ENCODE results near the gene PHACTR2.
"Not testable (repeated sequence)": the region's sequence is repeated elsewhere in the genome, so short reads cannot be mapped to it uniquely, and the experiment has no call there.

Gene PHACTR2

GRCh38 chr6:143857651-143858050 is 179.9 kb downstream of the PHACTR2 start:
- DNase-seq: no peak

GRCh38 chr6:143859891-143860660 is 182.3 kb downstream of the PHACTR2 start:
- no peak for DNase-seq

- no peak for DNase-seq
Measured at GRCh38 chr6:143863771-143864170, 186.0 kb downstream of the PHACTR2 start.

DNA sequence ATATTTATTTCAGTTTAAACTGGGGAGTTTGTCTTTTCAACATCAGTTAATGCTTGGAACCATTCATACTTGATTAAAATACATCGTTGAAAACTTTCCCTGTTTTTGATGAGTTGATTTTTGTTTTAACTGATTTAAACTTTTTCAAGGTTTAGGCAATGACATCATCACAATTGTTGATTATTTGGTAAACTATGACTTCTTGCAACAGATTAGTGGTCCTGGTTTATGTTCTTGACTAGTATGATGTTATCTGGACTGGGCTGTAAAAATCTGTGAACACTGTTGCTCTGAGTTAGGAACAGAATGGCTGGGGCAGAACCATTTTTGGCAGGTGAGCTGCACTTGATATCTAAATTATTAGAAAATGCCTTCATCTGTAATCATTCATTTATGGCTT is 186.5 kb downstream of the PHACTR2 start, which contains the start of gene ZC2HC1B:
ZC2HC1B (plus strand) TSS at position 241 of the 400 bp plus-strand sequence; CDS start at position 307, 66 bp downstream.
- no peak for DNase-seq

DNA sequence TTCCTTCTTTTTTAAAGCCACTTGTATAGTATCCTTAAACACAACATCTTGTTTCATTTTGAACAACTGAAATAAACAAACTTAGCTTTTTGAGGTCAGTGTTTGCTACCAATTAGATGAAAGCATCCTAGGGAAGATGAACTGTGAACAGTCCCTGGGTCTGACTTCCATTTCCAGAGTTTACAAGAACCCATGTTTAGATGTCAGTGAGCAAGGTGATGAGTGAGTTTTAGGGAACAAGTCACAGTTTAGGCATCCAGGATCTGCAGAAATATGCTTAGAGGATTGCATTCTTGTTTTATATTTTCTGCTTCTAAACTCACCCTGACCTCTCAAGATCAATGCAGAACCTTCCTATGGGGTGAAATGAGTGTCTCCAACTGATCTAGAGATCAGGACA is 189.5 kb downstream of the PHACTR2 start:
- DNase-seq: no peak

- DNase-seq: not testable (repeated sequence)
Measured at GRCh38 chr6:143868808-143869207, 191.0 kb downstream of the PHACTR2 start.

- not testable (repeated sequence) for DNase-seq
Measured at GRCh38 chr6:143871202-143871730, 193.5 kb downstream of the PHACTR2 start.

DNA sequence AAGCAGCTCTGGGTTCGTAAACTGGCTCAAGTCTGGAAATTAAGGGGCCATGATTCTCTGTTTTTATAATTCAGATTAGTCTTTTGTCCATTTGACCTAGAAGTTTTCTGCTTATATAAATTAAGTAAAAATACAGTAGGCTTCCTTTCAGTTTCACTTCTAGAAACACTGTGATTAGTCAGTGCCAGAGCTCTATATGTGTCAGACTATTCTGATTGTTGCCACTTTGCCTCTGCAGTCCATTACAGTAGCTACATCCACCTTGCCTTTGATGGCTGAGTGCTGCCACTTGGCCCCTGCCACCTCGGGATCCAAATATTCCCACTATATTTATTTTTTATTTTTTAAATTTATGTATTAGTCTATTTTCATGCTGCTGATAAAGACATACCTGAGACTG is 194.4 kb downstream of the PHACTR2 start:
- DNase-seq: no peak

DNA sequence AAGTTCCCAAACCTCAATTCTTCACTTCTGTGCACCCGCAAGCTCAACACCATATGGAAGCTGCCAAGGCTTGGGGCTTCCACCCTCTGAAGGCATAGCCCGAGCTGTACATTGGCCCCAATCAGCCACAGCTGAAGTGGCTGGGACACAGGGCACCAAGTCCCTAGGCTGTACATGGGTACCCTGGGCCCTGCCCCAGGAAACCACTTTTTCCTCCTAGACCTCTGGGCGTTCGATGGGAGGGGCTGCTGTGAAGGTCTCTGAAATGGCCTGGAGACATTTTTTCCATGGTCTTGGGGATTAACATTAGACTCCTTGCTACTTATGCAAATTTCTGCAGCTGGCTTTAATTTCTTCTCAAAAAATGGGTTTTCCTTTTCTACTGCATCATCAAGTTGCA is 195.8 kb downstream of the PHACTR2 start:
- DNase-seq: not testable (repeated sequence)

- DNase-seq: not testable (repeated sequence)
Measured at GRCh38 chr6:143874503-143874902, 196.7 kb downstream of the PHACTR2 start.

DNA sequence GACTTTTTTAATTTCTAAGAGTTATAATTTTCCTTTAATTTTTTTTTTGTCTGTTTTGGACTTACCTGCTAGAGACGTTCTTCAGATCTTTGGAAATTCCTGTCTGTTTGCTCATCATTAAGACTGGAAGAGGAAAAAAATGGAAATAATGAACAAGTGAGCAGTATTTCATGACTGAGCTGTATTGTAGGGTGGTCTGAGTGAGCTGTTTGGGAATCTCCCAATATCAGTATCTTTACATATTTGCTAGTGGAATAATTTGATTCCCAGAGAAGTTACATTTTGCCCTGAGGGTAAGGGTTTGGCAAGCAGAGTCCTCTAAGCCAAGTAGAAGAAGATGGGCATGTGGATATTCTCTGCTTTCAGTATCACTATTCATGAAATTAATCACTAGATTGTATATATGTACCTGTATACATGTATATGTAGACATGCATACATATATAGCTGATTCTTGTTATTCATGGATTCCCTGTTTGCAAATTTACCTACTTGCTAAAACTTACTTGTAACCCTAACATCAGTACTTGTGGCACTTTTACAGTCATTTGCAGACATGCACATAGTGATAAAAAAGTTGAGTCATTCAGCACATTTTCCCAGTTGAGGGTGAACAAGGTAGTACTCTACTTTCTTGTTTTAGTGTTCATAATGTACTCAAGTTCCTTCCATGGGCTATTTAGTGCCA is 200.0 kb downstream of the PHACTR2 start:
- DNase-seq: no peak

- DNase-seq: no peak
Measured at GRCh38 chr6:143878272-143878760, 200.6 kb downstream of the PHACTR2 start.

DNA sequence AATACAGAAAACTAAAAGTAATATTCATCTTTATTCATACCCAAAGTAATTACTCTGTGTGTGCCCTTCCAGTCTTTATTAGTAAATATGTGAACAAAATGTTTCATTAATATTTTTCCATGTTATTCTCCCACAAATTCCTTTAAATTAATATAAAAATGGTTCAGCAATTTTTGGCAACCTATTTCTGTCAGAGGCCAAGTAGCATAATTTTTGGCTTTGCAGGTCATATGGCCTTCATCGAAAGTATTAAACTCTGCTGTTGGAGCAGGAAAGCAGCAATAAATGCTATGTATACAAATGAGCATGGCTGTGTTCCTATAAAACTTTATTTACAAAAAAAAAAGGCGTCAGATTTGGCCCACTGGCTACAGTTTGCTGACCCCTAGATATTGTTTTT is 202.6 kb downstream of the PHACTR2 start:
- DNase-seq: no peak
